GM18520 (cell line): ENCODE data around the gene MYH13.
"Not testable (repeated sequence)": the region's sequence is repeated elsewhere in the genome, so short reads cannot be mapped to it uniquely, and the experiment has no call there.

Experiments
- ATAC-seq: cut with Tn5 transposase; IDR thresholded peaks from one replicate; pipeline ENCODE4 v1.9.1; 2021; ENCODE audit not compliant: unreplicated experiment

The MYH13 gene

GRCh38 chr17:10306585-10306984 is 66.2 kb downstream of the MYH13 start:
- no peak for ATAC-seq

- ATAC-seq = no peak
Observed at GRCh38 chr17:10305398-10305797, 67.4 kb downstream of the MYH13 start.

GRCh38 chr17:10304758-10305300 is 68.0 kb downstream of the MYH13 start:
- ATAC-seq = no peak

GRCh38 chr17:10297691-10298090 is 75.1 kb downstream of the MYH13 start:
- ATAC-seq = no peak

GRCh38 chr17:10295728-10296343 is 77.0 kb downstream of the MYH13 start:
- no peak for ATAC-seq

GRCh38 chr17:10294180-10294579 is 78.6 kb downstream of the MYH13 start:
- ATAC-seq = peak; percentile 65

- ATAC-seq = no peak
Observed at GRCh38 chr17:10292057-10292937, 80.5 kb downstream of the MYH13 start.

GRCh38 chr17:10291576-10291975 is 81.2 kb downstream of the MYH13 start:
- not testable (repeated sequence) for ATAC-seq

- no peak for ATAC-seq
Observed at GRCh38 chr17:10290041-10290440, 82.8 kb downstream of the MYH13 start.

- no peak for ATAC-seq
Observed at GRCh38 chr17:10286324-10286723, 86.5 kb downstream of the MYH13 start.

GRCh38 chr17:10285896-10286295 is 86.9 kb downstream of the MYH13 start:
- ATAC-seq = no peak

- no peak for ATAC-seq
Observed at GRCh38 chr17:10280068-10280467, 92.7 kb downstream of the MYH13 start.

- ATAC-seq = no peak
Observed at GRCh38 chr17:10278218-10278617, 94.6 kb downstream of the MYH13 start.

GRCh38 chr17:10276436-10276835 is 96.4 kb downstream of the MYH13 start:
- ATAC-seq = no peak

- no peak for ATAC-seq
Observed at GRCh38 chr17:10275418-10275817, 97.4 kb downstream of the MYH13 start.

GRCh38 chr17:10271106-10271562 is 101.7 kb downstream of the MYH13 start:
- ATAC-seq = no peak

- no peak for ATAC-seq
Observed at GRCh38 chr17:10270258-10270657, 102.5 kb downstream of the MYH13 start.

- ATAC-seq = no peak
Observed at GRCh38 chr17:10268005-10268404, 104.8 kb downstream of the MYH13 start.

GRCh38 chr17:10266296-10266876 is 106.4 kb downstream of the MYH13 start:
- peak; percentile 52 for ATAC-seq

- ATAC-seq = no peak
Observed at GRCh38 chr17:10265100-10265810, 107.6 kb downstream of the MYH13 start.

GRCh38 chr17:10264051-10264450 is 108.8 kb downstream of the MYH13 start:
- ATAC-seq = no peak
